ENCODE measurements around the gene RHCG.

DNA sequence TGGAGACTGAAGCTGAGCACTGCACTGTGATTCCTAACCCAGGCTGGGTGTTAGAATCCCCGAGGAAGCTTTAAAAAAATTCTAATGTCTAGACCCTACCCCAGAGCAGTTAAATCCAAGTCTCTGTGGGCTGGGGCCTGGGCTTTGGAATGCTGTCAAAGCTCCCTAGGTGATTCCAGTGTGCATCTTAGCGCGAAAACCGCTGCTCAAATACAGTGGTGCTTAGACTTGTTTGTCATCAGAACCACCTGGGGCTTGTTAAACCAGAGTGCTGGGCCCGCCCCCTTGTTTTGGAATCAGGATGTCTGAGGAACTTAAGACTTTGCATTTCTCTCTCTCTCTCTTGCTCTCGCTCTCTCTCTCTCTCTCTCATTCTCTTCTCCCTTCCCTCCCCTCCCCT, 20.7 kb downstream of the RHCG start:
- no peak for TF ChIP-seq CTCF (IDR thresholded peaks at IDR 0.05)
- no peak for TF ChIP-seq POLR2A (IDR thresholded peaks at IDR 0.05)

Data from adrenal gland (tissue), 5 donors.